Transverse colon (tissue), 4 donors: Measurements from ENCODE around the gene TMEM164. TPM values are rescaled to one million over a fixed set of nuclear protein-coding genes. Genes with fewer than 3 reads are reported as not detected.

Experiments
- DNase-seq: peaks from one replicate; pipeline ENCODE4 v3.0.0-alpha.2; 2019
- H3K27ac ChIP-seq, 4 donors: fragments of 200-600 bp; sonication (generic); 2 replicates each; pipeline ENCODE4 v1.5.1; 2016 to 2018; ENCODE audit warnings: inconsistent platforms in 4 of 4
- H3K27me3 ChIP-seq: fragments of 200-600 bp; sonication (generic); 2 replicates; pipeline ENCODE4 v1.5.1; 2017; ENCODE audit warnings: inconsistent platforms
- H3K36me3 ChIP-seq, 4 donors: fragments of 200-600 bp; sonication (generic); 2 replicates each; pipeline ENCODE4 v1.5.1; 2017 to 2019; ENCODE audit warnings: inconsistent platforms in 4 of 4
- H3K4me1 ChIP-seq, 4 donors: fragments of 200-600 bp; sonication (generic); 2 replicates each; pipeline ENCODE4 v1.5.1; 2017 to 2020; ENCODE audit warnings: inconsistent platforms in 4 of 4
- H3K4me3 ChIP-seq, 4 donors: fragments of 200-600 bp; sonication (generic); 1 replicate in 1 of 4; 2 replicates in 3 of 4; pipeline versions ENCODE4 v1.5.1 to v1.6.1; 2017 to 2019; ENCODE audit warnings: inconsistent platforms in 4 of 4
- H3K9me3 ChIP-seq, 2 donors: fragments of 200-600 bp; sonication (generic); 2 replicates each; pipeline ENCODE4 v1.5.1; 2017 to 2019; ENCODE audit warnings: inconsistent platforms in 2 of 2
- CTCF ChIP-seq, 5 experiments: fragments of 200-600 bp in 3 of 5; fragments of 450-650 bp in 2 of 5; sonication (generic) in 3 of 5; IDR thresholded peaks; 1 replicate in 2 of 5; 2 replicates in 3 of 5; pipeline ENCODE4 v1.5.1; 2016 to 2017; ENCODE audit warnings: antibody characterized with exemption in 5 of 5, inconsistent platforms in 3 of 5, mild to moderate bottlenecking in 2 of 5, moderate library complexity in 1 of 5
- EP300 ChIP-seq: sonication (generic); formaldehyde crosslinking; IDR thresholded peaks from one replicate; pipeline ENCODE4 v1.6.1; 2017; ENCODE audit warnings: antibody characterized with exemption, low read depth
- POLR2A ChIP-seq: fragments of 450-650 bp; IDR thresholded peaks from one replicate; pipeline ENCODE4 v1.6.1; 2016; ENCODE audit warnings: antibody characterized with exemption, mild to moderate bottlenecking, moderate library complexity
- POLR2AphosphoS5 ChIP-seq, 3 donors: sonication (generic); formaldehyde crosslinking; IDR thresholded peaks; one replicate each; pipeline ENCODE4 v1.6.1; 2016; ENCODE audit warnings: antibody characterized with exemption in 3 of 3
- WGBS, 2 donors: methylation state at CpG; one replicate each; pipeline ENCODE4 v1.1.5; 2018; ENCODE audit warnings: low coverage in 1 of 2; 5-methylcytosine and 5-hydroxymethylcytosine counted together
- in situ Hi-C, 4 donors: fragments of 200-750 bp; cut with MboI; loops; one replicate each; pipeline versions ENCODE4 v1.15.0 to v1.15.1; 2017; ENCODE audit warnings: low sequenced_read_pairs in 3 of 4, low pct_ligation_motif_present in 1 of 4, low pct_unique_long_range_greater_than_20kb in 1 of 4
- intact Hi-C: fragments of 100-400 bp; cut with DNase I; formaldehyde crosslinking; loops from one replicate; pipeline ENCODE4 v1.15.1; 2023; ENCODE audit warnings: low total_unique reads
- small RNA-seq, 4 donors: library from RNA; depleted of rRNA; stranded (forward); fragments of <200 nt; gene quantifications; one replicate each; pipeline ENCODE3, GENCODE V24; 2016
- total RNA-seq, 4 donors: library from RNA; depleted of rRNA; stranded (reverse); fragments of >200 nt; gene quantifications; one replicate each; pipeline ENCODE4 v1.1.0, GENCODE V29; 2016

The TMEM164 gene
- total RNA-seq, 4 donors from 2014 or later: 19.5 to 112 (median 91.3) TPM

GRCh38 chrX:110224926-110225617 lies 222.2 kb downstream of the TMEM164 start:
- H3K4me1 ChIP-seq: no peaks in the 10 kb centered on the region
- H3K27ac ChIP-seq: no peak overlapping the region
- in situ Hi-C loops (no loop called here), intact Hi-C loops (no loop called here)
- 46% methylated on average over 3 of the region's 3 CpGs; no CpG with 5 or more reads in 1 of the 2 donors for WGBS, 2 donors
- no peaks in the 10 kb centered on the region for H3K27me3 ChIP-seq
- no peak for TF ChIP-seq POLR2A
- no peak for TF ChIP-seq POLR2AphosphoS5 (IDR thresholded peaks at IDR 0.05)
- no peak for TF ChIP-seq EP300
- no peak for TF ChIP-seq CTCF (IDR thresholded peaks at IDR 0.05)
- no peak overlapping the region for H3K4me3 ChIP-seq
- H3K9me3 ChIP-seq: no peaks in the 10 kb centered on the region
- H3K36me3 ChIP-seq: no peaks in the 10 kb centered on the region
- no peak for DNase-seq

- Histone ChIP-seq H3K9me3 (no peaks in the 10 kb centered on the region), H3K4me1 (no peaks in the 10 kb centered on the region), H3K36me3 (no peaks in the 10 kb centered on the region), H3K27me3 (no peaks in the 10 kb centered on the region), H3K4me3 (no peak overlapping the region), H3K27ac (no peak overlapping the region)
- in situ Hi-C loops (no loop called here), intact Hi-C loops (no loop called here)
- no peak for TF ChIP-seq CTCF (IDR thresholded peaks at IDR 0.05)
- TF ChIP-seq POLR2A: no peak
- no peak for TF ChIP-seq EP300
- TF ChIP-seq POLR2AphosphoS5 (IDR thresholded peaks at IDR 0.05): no peak
- 75 to 78% methylated on average over 1 to 2 of the region's 2 CpGs for WGBS, 2 donors
- no peak for DNase-seq
These were observed 224.0 kb downstream of the TMEM164 start for GRCh38 chrX:110226931-110227330.

Small RNAs within 50 kb of the gene (small RNA-seq; reads per million reads assigned to genes)
- 0 reads per million in 4 donors for gene MIR3978
- 21.1 to 54.5 (median 41.1) reads per million in 4 donors for gene MIR652
- gene SNORD96B: 0 to 1.3 (median 0.79) reads per million in 4 donors
